Astrocyte (in vitro differentiated cells and primary cell): Measurements from ENCODE around the gene HPN. TPM values are rescaled to one million over a fixed set of nuclear protein-coding genes. Genes with fewer than 3 reads are reported as not detected.

Source experiments
- DNase-seq: peaks from one replicate; pipeline ENCODE4 v3.0.0-alpha.2; 2010; ENCODE audit warnings: low read depth
- FAIRE-seq: peaks from 2 replicates; lab custom pipeline; 2011; peaks lifted over from hg19 to GRCh38; lab: Jason Lieb, UNC
- H2AFZ ChIP-seq: 2 replicates; pipeline ENCODE4 v1.6.0; 2012; ENCODE audit warnings: low read depth, low read length, inconsistent platforms
- H3K27ac ChIP-seq: 2 replicates; pipeline ENCODE4 v1.5.1; 2011; ENCODE audit warnings: low read depth, low read length, inconsistent platforms
- H3K27me3 ChIP-seq: 2 replicates; pipeline ENCODE4 v1.6.0; 2011; ENCODE audit warnings: low read length, inconsistent platforms; ENCODE audit not compliant: insufficient read depth
- H3K36me3 ChIP-seq: 2 replicates; pipeline ENCODE4 v1.5.1; 2011; ENCODE audit warnings: low read length, inconsistent platforms; ENCODE audit not compliant: insufficient read depth
- H3K4me1 ChIP-seq: 2 replicates; pipeline ENCODE4 v1.5.1; 2011; ENCODE audit warnings: low read length, inconsistent platforms; ENCODE audit not compliant: insufficient read depth
- H3K4me2 ChIP-seq: 2 replicates; pipeline ENCODE4 v1.6.0; 2012; ENCODE audit warnings: low read length, inconsistent platforms
- H3K4me3 ChIP-seq: 2 replicates; pipeline ENCODE4 v1.5.1; 2011; ENCODE audit warnings: low read depth, mild to moderate bottlenecking, low read length, inconsistent platforms; ENCODE audit not compliant: insufficient read depth
- H3K79me2 ChIP-seq: 2 replicates; pipeline ENCODE4 v1.6.0; 2012; ENCODE audit warnings: mild to moderate bottlenecking, low read length, inconsistent platforms; ENCODE audit not compliant: insufficient read depth
- H3K9ac ChIP-seq: 2 replicates; pipeline ENCODE4 v1.6.0; 2012; ENCODE audit warnings: mild to moderate bottlenecking, low read length, inconsistent platforms
- H3K9me3 ChIP-seq: 2 replicates; pipeline ENCODE4 v1.5.1; 2012; ENCODE audit warnings: low read depth, mild to moderate bottlenecking, low read length, inconsistent platforms; ENCODE audit not compliant: insufficient read depth
- H4K20me1 ChIP-seq: 2 replicates; pipeline ENCODE4 v1.6.0; 2012; ENCODE audit warnings: low read length, inconsistent platforms; ENCODE audit not compliant: insufficient read depth
- H3K27ac Mint-ChIP-seq: one replicate; pipeline ENCODE4 v1.8.0; 2021; ENCODE audit warnings: mild to moderate bottlenecking, mixed read lengths; ENCODE audit not compliant: unreplicated experiment
- H3K27me3 Mint-ChIP-seq: one replicate; pipeline ENCODE4 v1.8.0; 2021; ENCODE audit warnings: low read depth, mixed read lengths; ENCODE audit not compliant: unreplicated experiment
- H3K36me3 Mint-ChIP-seq: one replicate; pipeline ENCODE4 v1.8.0; 2021; ENCODE audit warnings: low read depth, mixed read lengths; ENCODE audit not compliant: unreplicated experiment
- H3K4me1 Mint-ChIP-seq: one replicate; pipeline ENCODE4 v1.8.0; 2021; ENCODE audit warnings: low read depth, mixed read lengths; ENCODE audit not compliant: unreplicated experiment
- H3K4me3 Mint-ChIP-seq: one replicate; pipeline ENCODE4 v1.8.0; 2021; ENCODE audit warnings: mild to moderate bottlenecking, moderate library complexity, mixed read lengths; ENCODE audit not compliant: unreplicated experiment
- H3K9me3 Mint-ChIP-seq: one replicate; pipeline ENCODE4 v1.8.0; 2021; ENCODE audit warnings: mild to moderate bottlenecking, mixed read lengths; ENCODE audit not compliant: unreplicated experiment
- EZH2 ChIP-seq: IDR thresholded peaks from 2 replicates; pipeline ENCODE4 v1.6.1; 2012; ENCODE audit warnings: mild to moderate bottlenecking, low read length, inconsistent platforms; ENCODE audit not compliant: insufficient read depth
- total RNA-seq: library from RNA; stranded (reverse); gene quantifications from 2 replicates; pipeline ENCODE4 v1.2.1, GENCODE V29; 2021
- TF ChIP-seq, protein P1 (sequence below): IDR thresholded peaks from 2 replicates; pipeline ENCODE4 v1.5.1; 2011; ENCODE audit warnings: low read depth, mild to moderate bottlenecking, inconsistent platforms, low read length, moderate library complexity; ENCODE audit not compliant: insufficient read depth

Gene HPN
- total RNA-seq, 1 donor from 2014 or later, result 0.73 TPM

DNA sequence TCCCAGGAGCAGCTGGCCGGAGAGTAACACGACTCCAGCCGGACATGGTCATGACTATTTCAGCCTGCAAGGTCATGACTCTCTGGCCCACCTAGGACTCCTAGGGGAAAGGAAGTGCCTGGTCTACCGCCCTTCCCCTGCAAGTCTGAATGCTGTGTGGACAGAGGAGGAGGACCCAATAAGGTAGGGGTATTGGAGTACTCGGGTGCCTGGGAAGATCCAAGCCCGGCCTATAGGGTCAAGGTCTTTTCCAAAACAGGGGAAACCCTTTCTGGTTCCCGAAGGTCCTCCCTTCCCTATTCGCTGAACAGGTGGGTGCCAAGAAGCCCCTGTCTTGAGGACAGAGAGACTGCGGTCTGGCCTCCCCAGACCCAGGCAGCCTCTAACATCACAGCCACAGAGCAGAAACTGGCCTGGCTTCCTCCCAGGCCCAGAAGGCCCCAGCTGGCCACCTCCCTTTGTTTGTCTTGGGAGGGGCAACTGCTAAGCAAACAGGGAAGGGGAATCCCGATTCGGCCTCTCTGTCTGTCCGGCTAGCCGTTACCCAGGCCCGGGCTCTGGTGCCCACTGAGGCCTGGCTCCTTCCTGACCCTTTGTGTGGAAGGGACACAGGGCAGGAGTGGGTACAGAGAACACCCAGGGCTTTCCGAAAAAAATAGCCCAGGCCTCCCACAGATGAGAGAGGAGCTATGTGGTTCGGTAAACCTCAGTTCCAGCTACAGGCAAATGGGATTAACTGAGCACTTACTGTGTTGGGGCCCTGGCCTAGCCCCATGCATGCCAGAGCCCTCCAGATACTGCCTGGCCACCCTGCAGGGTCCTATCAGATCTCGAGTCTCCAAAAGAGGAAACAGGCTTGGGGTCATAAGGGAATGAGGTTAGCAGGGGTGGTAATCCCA lies 46.6 kb upstream of the HPN start:
- Histone ChIP-seq H4K20me1 (no peaks in the 10 kb centered on the region), H3K27me3 (no peaks in the 10 kb centered on the region), H3K9ac (no peak overlapping the region), H3K27ac (no peak overlapping the region), H3K79me2 (peaks cover 6% of the 10 kb centered on the region), H2AFZ (no peak overlapping the region), H3K4me1 (peaks cover 9% of the 10 kb centered on the region), H3K4me3 (no peak overlapping the region), H3K9me3 (no peaks in the 10 kb centered on the region), H3K4me2 (no peak overlapping the region), H3K36me3 (no peaks in the 10 kb centered on the region)
- Mint-ChIP-seq H3K27me3 (peaks cover 2% of the 10 kb centered on the region), H3K4me1 (no peaks in the 10 kb centered on the region), H3K27ac (no peak overlapping the region), H3K4me3 (no peak overlapping the region), H3K36me3 (no peaks in the 10 kb centered on the region), H3K9me3 (peaks cover 6% of the 10 kb centered on the region)
- DNase-seq (no peak), FAIRE-seq (no peak)
- TF ChIP-seq EZH2, result no peak
- TF ChIP-seq, protein P1, sequence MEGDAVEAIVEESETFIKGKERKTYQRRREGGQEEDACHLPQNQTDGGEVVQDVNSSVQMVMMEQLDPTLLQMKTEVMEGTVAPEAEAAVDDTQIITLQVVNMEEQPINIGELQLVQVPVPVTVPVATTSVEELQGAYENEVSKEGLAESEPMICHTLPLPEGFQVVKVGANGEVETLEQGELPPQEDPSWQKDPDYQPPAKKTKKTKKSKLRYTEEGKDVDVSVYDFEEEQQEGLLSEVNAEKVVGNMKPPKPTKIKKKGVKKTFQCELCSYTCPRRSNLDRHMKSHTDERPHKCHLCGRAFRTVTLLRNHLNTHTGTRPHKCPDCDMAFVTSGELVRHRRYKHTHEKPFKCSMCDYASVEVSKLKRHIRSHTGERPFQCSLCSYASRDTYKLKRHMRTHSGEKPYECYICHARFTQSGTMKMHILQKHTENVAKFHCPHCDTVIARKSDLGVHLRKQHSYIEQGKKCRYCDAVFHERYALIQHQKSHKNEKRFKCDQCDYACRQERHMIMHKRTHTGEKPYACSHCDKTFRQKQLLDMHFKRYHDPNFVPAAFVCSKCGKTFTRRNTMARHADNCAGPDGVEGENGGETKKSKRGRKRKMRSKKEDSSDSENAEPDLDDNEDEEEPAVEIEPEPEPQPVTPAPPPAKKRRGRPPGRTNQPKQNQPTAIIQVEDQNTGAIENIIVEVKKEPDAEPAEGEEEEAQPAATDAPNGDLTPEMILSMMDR, result no peak

DNA sequence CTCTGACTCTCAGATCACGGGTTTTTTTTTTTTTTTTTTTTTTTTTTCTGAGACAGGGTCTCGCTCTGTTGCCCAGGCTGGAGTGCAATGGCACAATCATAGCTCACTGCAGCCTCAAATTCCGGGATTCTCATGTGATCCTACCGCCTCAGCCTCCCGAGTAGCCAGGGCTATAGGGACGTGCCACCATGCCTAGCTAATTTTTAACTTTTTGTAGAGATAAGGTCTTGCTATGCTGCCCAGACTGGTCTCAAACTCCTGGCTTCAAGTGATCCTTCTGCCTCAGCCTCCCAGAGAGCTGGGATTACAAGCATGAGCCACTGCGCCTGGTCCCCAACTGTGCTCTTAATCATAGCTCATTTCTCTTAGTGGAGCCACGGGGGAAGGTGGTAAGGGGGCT lies 46.0 kb upstream of the HPN start:
- H3K4me1 Mint-ChIP-seq, result no peaks in the 10 kb centered on the region
- H4K20me1 ChIP-seq, result no peaks in the 10 kb centered on the region
- DNase-seq (no peak), FAIRE-seq (no peak)
- peaks cover 9% of the 10 kb centered on the region for H3K4me1 ChIP-seq
- H2AFZ ChIP-seq, result no peak overlapping the region
- H3K36me3 Mint-ChIP-seq, result no peaks in the 10 kb centered on the region
- peaks cover 6% of the 10 kb centered on the region for H3K79me2 ChIP-seq
- no peaks in the 10 kb centered on the region for H3K27me3 Mint-ChIP-seq
- H3K9ac ChIP-seq, result no peak overlapping the region
- H3K4me3 ChIP-seq, result no peak overlapping the region
- H3K9me3 ChIP-seq, result no peaks in the 10 kb centered on the region
- H3K4me2 ChIP-seq, result no peak overlapping the region
- H3K27ac ChIP-seq, result no peak overlapping the region
- no peak for TF ChIP-seq EZH2
- TF ChIP-seq, protein P1, result no peak
- H3K27ac Mint-ChIP-seq, result no peak overlapping the region
- H3K4me3 Mint-ChIP-seq, result no peak overlapping the region
- peaks cover 6% of the 10 kb centered on the region for H3K9me3 Mint-ChIP-seq
- no peaks in the 10 kb centered on the region for H3K27me3 ChIP-seq
- H3K36me3 ChIP-seq, result no peaks in the 10 kb centered on the region
